Nephron progenitor cell (in vitro differentiated cells): ENCODE results near the gene USP5.

Experiments
- DNase-seq: peaks from one replicate; pipeline ENCODE4 v3.0.0; 2021
- H3K27ac Mint-ChIP-seq: 2 replicates; pipeline ENCODE4 v1.8.0; 2021; ENCODE audit warnings: mild to moderate bottlenecking, moderate library complexity, mixed read lengths
- H3K27me3 Mint-ChIP-seq: 2 replicates; pipeline ENCODE4 v1.8.0; 2021; ENCODE audit warnings: mild to moderate bottlenecking, low read depth, mixed read lengths; ENCODE audit not compliant: poor library complexity
- H3K36me3 Mint-ChIP-seq: 2 replicates; pipeline ENCODE4 v1.8.0; 2021; ENCODE audit warnings: low read depth, mixed read lengths
- H3K4me1 Mint-ChIP-seq: 2 replicates; pipeline ENCODE4 v1.8.0; 2021; ENCODE audit warnings: mixed read lengths
- H3K4me3 Mint-ChIP-seq: 2 replicates; pipeline ENCODE4 v1.8.0; 2021; ENCODE audit warnings: mild to moderate bottlenecking, moderate library complexity, mixed read lengths
- H3K9me3 Mint-ChIP-seq: 2 replicates; pipeline ENCODE4 v1.8.0; 2021; ENCODE audit warnings: mild to moderate bottlenecking, moderate library complexity, mixed read lengths
- TF ChIP-seq, protein P1 (sequence below): fragments of 200-600 bp; sonication (generic); IDR thresholded peaks from 2 replicates; pipeline ENCODE4 v1.5.0; 2021; ENCODE audit warnings: antibody characterized with exemption

USP5 gene

DNA sequence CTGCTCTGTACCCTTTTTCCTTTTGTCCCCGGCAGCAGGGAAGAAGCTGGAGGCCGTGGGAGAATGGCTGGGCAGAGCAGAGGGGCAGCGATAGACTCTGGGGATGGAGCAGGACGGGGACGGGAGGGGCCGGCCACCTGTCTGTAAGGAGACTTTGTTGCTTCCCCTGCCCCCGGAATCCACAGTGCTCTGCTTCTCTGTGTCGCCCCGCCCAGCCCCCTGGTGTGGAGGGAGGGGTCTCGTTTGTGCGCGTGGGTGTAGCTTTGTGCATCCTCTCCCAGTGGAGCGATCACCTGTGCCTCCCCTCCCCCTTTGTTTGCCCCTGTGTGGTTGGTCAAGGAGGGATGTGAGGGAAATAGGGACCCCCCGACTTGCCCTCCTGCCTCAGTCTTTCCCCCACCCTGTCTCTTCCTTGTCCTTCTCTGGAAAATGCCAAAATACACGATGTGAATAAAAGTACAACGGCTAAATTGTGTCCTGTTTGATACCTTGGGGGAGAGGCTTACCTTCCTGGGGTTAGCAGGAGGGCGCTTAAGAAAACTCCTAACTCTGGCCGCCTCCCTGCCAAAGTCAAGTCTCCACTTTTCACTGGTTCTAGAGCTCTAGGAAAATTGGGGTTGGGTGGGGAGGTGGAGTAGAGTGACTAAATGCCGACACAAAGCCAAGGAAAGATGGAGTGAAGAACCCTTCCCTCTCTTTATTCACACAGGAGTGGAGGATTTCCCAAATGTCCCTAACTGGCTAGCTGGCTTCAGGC lies 14.4 kb downstream of the USP5 start:
- DNase-seq: peak; percentile 43
- Mint-ChIP-seq H3K36me3 (peaks cover 65% of the 10 kb centered on the region), H3K4me1 (peaks cover 46% of the 10 kb centered on the region), H3K4me3 (peak overlapping the region; percentile 88), H3K27me3 (peaks cover 4% of the 10 kb centered on the region), H3K9me3 (no peaks in the 10 kb centered on the region), H3K27ac (no peak overlapping the region)
- TF ChIP-seq, protein P1, sequence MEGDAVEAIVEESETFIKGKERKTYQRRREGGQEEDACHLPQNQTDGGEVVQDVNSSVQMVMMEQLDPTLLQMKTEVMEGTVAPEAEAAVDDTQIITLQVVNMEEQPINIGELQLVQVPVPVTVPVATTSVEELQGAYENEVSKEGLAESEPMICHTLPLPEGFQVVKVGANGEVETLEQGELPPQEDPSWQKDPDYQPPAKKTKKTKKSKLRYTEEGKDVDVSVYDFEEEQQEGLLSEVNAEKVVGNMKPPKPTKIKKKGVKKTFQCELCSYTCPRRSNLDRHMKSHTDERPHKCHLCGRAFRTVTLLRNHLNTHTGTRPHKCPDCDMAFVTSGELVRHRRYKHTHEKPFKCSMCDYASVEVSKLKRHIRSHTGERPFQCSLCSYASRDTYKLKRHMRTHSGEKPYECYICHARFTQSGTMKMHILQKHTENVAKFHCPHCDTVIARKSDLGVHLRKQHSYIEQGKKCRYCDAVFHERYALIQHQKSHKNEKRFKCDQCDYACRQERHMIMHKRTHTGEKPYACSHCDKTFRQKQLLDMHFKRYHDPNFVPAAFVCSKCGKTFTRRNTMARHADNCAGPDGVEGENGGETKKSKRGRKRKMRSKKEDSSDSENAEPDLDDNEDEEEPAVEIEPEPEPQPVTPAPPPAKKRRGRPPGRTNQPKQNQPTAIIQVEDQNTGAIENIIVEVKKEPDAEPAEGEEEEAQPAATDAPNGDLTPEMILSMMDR: no peak

GRCh38 chr12:6866920-6867412 lies 15.0 kb downstream of the USP5 start:
- no peaks in the 10 kb centered on the region for H3K9me3 Mint-ChIP-seq

DNA sequence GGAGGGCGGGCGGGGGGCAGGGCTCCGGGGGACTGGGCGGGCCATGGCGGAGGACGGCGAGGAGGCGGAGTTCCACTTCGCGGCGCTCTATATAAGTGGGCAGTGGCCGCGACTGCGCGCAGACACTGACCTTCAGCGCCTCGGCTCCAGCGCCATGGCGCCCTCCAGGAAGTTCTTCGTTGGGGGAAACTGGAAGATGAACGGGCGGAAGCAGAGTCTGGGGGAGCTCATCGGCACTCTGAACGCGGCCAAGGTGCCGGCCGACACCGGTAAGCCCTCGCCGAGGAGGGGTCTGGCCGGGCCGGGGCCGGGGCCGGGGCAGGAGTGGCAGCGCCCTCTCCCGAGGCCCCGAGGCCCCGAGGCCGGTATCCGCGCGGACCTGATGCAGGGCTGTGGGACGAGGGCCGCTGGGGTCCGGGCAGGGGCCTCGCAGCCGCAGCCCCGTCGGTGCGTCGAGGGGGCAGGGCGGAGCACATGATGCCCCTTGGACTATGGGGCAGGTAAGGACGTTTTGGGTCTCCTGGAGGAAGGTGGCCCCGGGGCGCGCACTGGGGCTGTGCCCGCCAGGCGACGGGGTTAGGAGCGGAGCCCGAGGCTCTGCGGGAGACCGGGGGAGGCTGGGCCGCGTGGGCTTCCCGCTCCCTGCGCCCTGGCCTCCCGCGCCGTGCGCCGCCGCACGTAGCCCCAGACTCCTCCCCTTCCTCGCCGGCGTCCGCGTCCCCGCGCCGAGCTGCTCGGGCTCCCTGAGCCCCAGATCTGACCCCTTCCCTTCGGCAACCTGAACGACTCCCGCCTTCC lies 15.7 kb downstream of the USP5 start, which contains the start of gene TPI1:
Gene TPI1 (plus strand): TSS at position 119 of the 798 bp plus-strand sequence. CDS start 36 bp downstream, at position 155.
- peak; percentile 91 for DNase-seq
- TF ChIP-seq, protein P1: no peak
- Mint-ChIP-seq H3K4me3 (peak within 1 kb of the TSS; percentile 94), H3K9me3 (no peaks in the 10 kb centered on the region), H3K4me1 (peaks cover 58% of the 10 kb centered on the region), H3K27me3 (peaks cover 4% of the 10 kb centered on the region), H3K27ac (peak within 1 kb of the TSS; percentile 93), H3K36me3 (peaks cover 57% of the 10 kb centered on the region)

More at GRCh38 chr12:6866920-6867412, 15.0 kb downstream of the USP5 start:
- Mint-ChIP-seq H3K27ac (no peak overlapping the region), H3K27me3 (peaks cover 4% of the 10 kb centered on the region), H3K4me1 (peaks cover 53% of the 10 kb centered on the region), H3K36me3 (peaks cover 62% of the 10 kb centered on the region), H3K4me3 (peak overlapping the region; percentile 88)
- TF ChIP-seq, protein P1: no peak
- no peak for DNase-seq

GRCh38 chr12:6868211-6869048 lies 16.5 kb downstream of the USP5 start:
- H3K4me3 Mint-ChIP-seq: peak overlapping the region; percentile 94
- H3K27me3 Mint-ChIP-seq: peaks cover 4% of the 10 kb centered on the region
- H3K4me1 Mint-ChIP-seq: peaks cover 58% of the 10 kb centered on the region
- no peak for DNase-seq
- TF ChIP-seq, protein P1: no peak
- peaks cover 52% of the 10 kb centered on the region for H3K36me3 Mint-ChIP-seq
- H3K9me3 Mint-ChIP-seq: no peaks in the 10 kb centered on the region
- peak overlapping the region; percentile 93 for H3K27ac Mint-ChIP-seq
